HepG2 (cell line): ENCODE data around the gene HDAC10. TPM values are rescaled to one million over a fixed set of nuclear protein-coding genes. Genes with fewer than 3 reads are reported as not detected.

Source experiments
- ATAC-seq: fragments of 200-7000 bp; cut with Tn5 transposase; 3 replicates; pipeline ENCODE4 v1.9.1; 2020; ENCODE audit warnings: mild to moderate bottlenecking, moderate library complexity
- BruUV-seq: library from RNA; stranded (reverse); fragments of 400-500 nt; replicated peaks from 2 replicates; lab custom pipeline; 2021; lab: Mats Ljungman, UMichigan
- CTCF ChIA-PET: fragments of 300-600 bp; formaldehyde crosslinking; extraction: SDS; loops from one replicate; lab custom pipeline; 2021; ENCODE audit warnings: low total read pairs, inconsistent platforms, low intra/inter-chr PET ratio; lab: Yijun Ruan, JAX
- POLR2A ChIA-PET: fragments of 350-600 bp; sonication (Branson Sonifier 250); formaldehyde crosslinking; loops from one replicate; lab custom pipeline; 2020; ENCODE audit warnings: antibody characterized with exemption, inconsistent platforms; lab: Yijun Ruan, JAX
- DNase-seq: peaks from one replicate; pipeline ENCODE4 v3.0.0-alpha.2; 2015; ENCODE audit warnings: low spot score
- FAIRE-seq: peaks from 3 replicates; lab custom pipeline; 2011; peaks lifted over from hg19 to GRCh38; lab: Jason Lieb, UNC
- H2AFZ ChIP-seq: one replicate; pipeline ENCODE4 v1.6.1; 2011; ENCODE audit warnings: low read length, inconsistent platforms
- H3K27ac ChIP-seq: fragments of 300-600 bp; 3 replicates; pipeline ENCODE4 v1.8.0; 2011; ENCODE audit warnings: mixed run types, mild to moderate bottlenecking, mixed read lengths, low read length, inconsistent platforms; ENCODE audit not compliant: insufficient read depth; ENCODE audit errors: extremely low read length
- H3K27me3 ChIP-seq, 2 experiments: fragments of 200-600 bp in 1 of 2; 2 replicates in 1 of 2; 3 replicates in 1 of 2; pipeline versions ENCODE4 v1.6.0 to v1.8.0; 2011; ENCODE audit warnings: low read length in 2 of 2, mild to moderate bottlenecking in 2 of 2, moderate library complexity in 2 of 2, inconsistent platforms in 1 of 2; ENCODE audit not compliant: insufficient read depth in 2 of 2, control insufficient read depth in 1 of 2
- H3K36me3 ChIP-seq, 2 experiments: fragments of 200-600 bp in 1 of 2; replicated peaks in 1 of 2; 2 replicates in 1 of 2; 3 replicates in 1 of 2; pipeline versions ENCODE4 v1.5.1 to v1.8.0; 2011; ENCODE audit warnings: low read length in 2 of 2, inconsistent platforms in 1 of 2; ENCODE audit not compliant: insufficient read depth in 2 of 2, control insufficient read depth in 1 of 2
- H3K4me1 ChIP-seq: 2 replicates; pipeline ENCODE4 v1.5.1; 2012; ENCODE audit warnings: low read length, inconsistent platforms; ENCODE audit not compliant: insufficient read depth
- H3K4me2 ChIP-seq: 2 replicates; pipeline ENCODE4 v1.6.0; 2011; ENCODE audit warnings: low read depth, low read length, inconsistent platforms
- H3K4me3 ChIP-seq, 3 experiments: fragments of 200-600 bp in 1 of 3; sonication (generic), shearing (Covaris generic) in 1 of 3; replicated peaks in 1 of 3; 2 replicates each; pipeline ENCODE4 v1.5.1; 2011 to 2016; ENCODE audit warnings: low read length in 3 of 3, inconsistent platforms in 2 of 3, low read depth in 2 of 3, mild to moderate bottlenecking in 2 of 3, control low read depth in 1 of 3, mixed read lengths in 1 of 3; ENCODE audit not compliant: insufficient read depth in 1 of 3
- H3K79me2 ChIP-seq: one replicate; pipeline ENCODE4 v1.6.1; 2011; ENCODE audit warnings: low read length, inconsistent platforms; ENCODE audit not compliant: insufficient read depth
- H3K9ac ChIP-seq: 2 replicates; pipeline ENCODE4 v1.6.0; 2011; ENCODE audit warnings: mild to moderate bottlenecking, low read depth, low read length, inconsistent platforms; ENCODE audit not compliant: insufficient read depth
- H3K9me3 ChIP-seq: 2 replicates; pipeline ENCODE4 v1.5.1; 2012; ENCODE audit warnings: mild to moderate bottlenecking, low read length
- H4K20me1 ChIP-seq: 2 replicates; pipeline ENCODE4 v1.6.0; 2011; ENCODE audit warnings: inconsistent platforms, mild to moderate bottlenecking, low read length, moderate library complexity; ENCODE audit not compliant: insufficient read depth
- CENPX ChIP-seq: sonication (generic); formaldehyde crosslinking; IDR thresholded peaks from 2 replicates; pipeline ENCODE4 v1.9.0; 2021; ENCODE audit warnings: mild to moderate bottlenecking, missing genetic modification reagents, moderate library complexity
- FUBP1 ChIP-seq: sonication (generic); formaldehyde crosslinking; IDR thresholded peaks from 2 replicates; pipeline ENCODE4 v1.5.1; 2020; ENCODE audit warnings: missing genetic modification reagents, mild to moderate bottlenecking, borderline replicate concordance
- GMEB1 ChIP-seq: sonication (generic); formaldehyde crosslinking; IDR thresholded peaks from 2 replicates; pipeline ENCODE4 v1.5.1; 2020; ENCODE audit warnings: missing genetic modification reagents, mild to moderate bottlenecking, borderline replicate concordance
- KDM6A ChIP-seq: IDR thresholded peaks from 2 replicates; pipeline ENCODE4 v1.6.1; 2016; ENCODE audit warnings: low read depth
- MATR3 ChIP-seq: sonication (generic); formaldehyde crosslinking; IDR thresholded peaks from 2 replicates; pipeline ENCODE4 v1.4.0; 2020; ENCODE audit warnings: missing genetic modification reagents
- PBX2 ChIP-seq: IDR thresholded peaks from 2 replicates; pipeline ENCODE4 v1.6.1; 2016; ENCODE audit warnings: control low read depth
- POLR2G ChIP-seq: fragments of 200-400 bp; formaldehyde crosslinking; IDR thresholded peaks from 2 replicates; pipeline ENCODE4 v1.6.1; 2018; ENCODE audit warnings: mild to moderate bottlenecking, low read depth, low read length, moderate library complexity
- SRY ChIP-seq: sonication (generic); formaldehyde crosslinking; IDR thresholded peaks from 2 replicates; pipeline ENCODE4 v1.8.0; 2022; ENCODE audit warnings: mild to moderate bottlenecking, missing genetic modification reagents
- TCF7L2 ChIP-seq: IDR thresholded peaks from 2 replicates; pipeline ENCODE4 v1.6.1; 2011; ENCODE audit warnings: mild to moderate bottlenecking, low read depth, low read length, moderate library complexity
- ZNF510 ChIP-seq: sonication (generic); formaldehyde crosslinking; IDR thresholded peaks from 2 replicates; pipeline ENCODE4 v1.4.0; 2020; ENCODE audit warnings: low read depth, mild to moderate bottlenecking, missing genetic modification reagents
- ZNF569 ChIP-seq: sonication (generic); formaldehyde crosslinking; IDR thresholded peaks from 2 replicates; pipeline ENCODE4 v1.5.0; 2020; ENCODE audit warnings: mild to moderate bottlenecking, missing genetic modification reagents, moderate library complexity, borderline replicate concordance
- WGBS: methylation state at CpG from one replicate; pipeline ENCODE4 v1.1.6; 2017; ENCODE audit warnings: low lambda C conversion rate; 5-methylcytosine and 5-hydroxymethylcytosine counted together
- in situ Hi-C: cut with HindIII; loops from 2 replicates; pipeline ENCODE4 v1.10.0; 2017; ENCODE audit warnings: low pct_unique_long_range_greater_than_20kb; ENCODE audit not compliant: extremely low pct_ligation_motif_present
- intact Hi-C: fragments of 100-400 bp; cut with micrococcal nuclease; formaldehyde crosslinking; loops from one replicate; pipeline ENCODE4 v1.10.0; 2022; ENCODE audit not compliant: unreplicated experiment
- polyA plus RNA-seq, 8 experiments: library from polyadenylated mRNA; depleted of rRNA in 3 of 8; stranded (reverse) in 7 of 8; unstranded in 1 of 8; fragments of >200 nt; fragmentation: Illumina TruSeq in 4 of 8; extraction: Trizol in 4 of 8; gene quantifications; 2 replicates each; pipeline versions ENCODE4 v1.2.1 to v1.2.3, GENCODE V29; 2011 to 2016; ENCODE audit warnings: low read depth in 4 of 8, missing spikeins in 1 of 8, mixed read lengths in 1 of 8; ENCODE audit not compliant: insufficient read depth in 1 of 8
- total RNA-seq, 5 experiments: library from RNA; depleted of rRNA; stranded (reverse); fragments of >200 nt; fragmentation: Illumina TruSeq; extraction: Trizol; gene quantifications; 2 replicates each; pipeline ENCODE4 v1.2.3, GENCODE V29; 2016; ENCODE audit warnings: low read depth in 1 of 5
- TF ChIP-seq, protein P1 (sequence below): sonication (generic); formaldehyde crosslinking; IDR thresholded peaks from 2 replicates; pipeline ENCODE4 v1.5.0; 2020; ENCODE audit warnings: missing genetic modification reagents

HDAC10 gene
- total and polyA plus RNA-seq, 2 of the 13 experiments (the other 11 are each of a cell fraction or from before 2014, with no cell fraction given): 13.9 to 14.9 TPM

DNA sequence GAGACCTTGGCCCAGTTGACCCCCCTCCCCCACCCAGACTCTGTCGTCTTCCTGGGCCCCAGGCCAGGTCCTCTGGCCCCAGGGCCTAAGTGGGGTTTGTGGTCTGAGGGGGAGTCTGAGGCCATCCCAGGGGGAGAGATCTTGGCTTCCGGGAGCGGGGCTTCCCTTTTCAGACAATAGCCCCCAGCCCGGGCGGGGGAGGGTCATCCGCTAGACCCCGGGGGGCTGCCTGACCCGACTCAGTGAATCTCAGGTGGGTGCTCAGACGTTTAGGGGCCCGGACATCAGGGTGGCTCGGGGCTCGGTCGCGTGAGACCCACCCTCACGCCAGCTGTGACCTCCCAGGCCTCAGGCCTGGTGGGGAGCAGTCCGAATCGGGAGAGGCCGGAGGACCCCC is 18.5 kb upstream of the HDAC10 start:
- H2AFZ ChIP-seq: no peak overlapping the region
- peaks cover 7% of the 10 kb centered on the region; the same call in 1 of the 2 replicates for H4K20me1 ChIP-seq
- H3K27me3 ChIP-seq: peaks cover 13 to 50% of the 10 kb centered on the region in 2 experiments
- TF ChIP-seq, protein P1, sequence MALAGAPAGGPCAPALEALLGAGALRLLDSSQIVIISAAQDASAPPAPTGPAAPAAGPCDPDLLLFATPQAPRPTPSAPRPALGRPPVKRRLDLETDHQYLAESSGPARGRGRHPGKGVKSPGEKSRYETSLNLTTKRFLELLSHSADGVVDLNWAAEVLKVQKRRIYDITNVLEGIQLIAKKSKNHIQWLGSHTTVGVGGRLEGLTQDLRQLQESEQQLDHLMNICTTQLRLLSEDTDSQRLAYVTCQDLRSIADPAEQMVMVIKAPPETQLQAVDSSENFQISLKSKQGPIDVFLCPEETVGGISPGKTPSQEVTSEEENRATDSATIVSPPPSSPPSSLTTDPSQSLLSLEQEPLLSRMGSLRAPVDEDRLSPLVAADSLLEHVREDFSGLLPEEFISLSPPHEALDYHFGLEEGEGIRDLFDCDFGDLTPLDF: no peak
- no peak for TF ChIP-seq GMEB1 (CRISPR knock-in tag)
- intact Hi-C loops (no loop called here), in situ Hi-C loops (no loop called here)
- peaks cover 39% of the 10 kb centered on the region for H3K4me1 ChIP-seq
- peak overlapping the region in 1 of 3 experiments; percentile 62; a peak in 2 of 6 replicates for H3K4me3 ChIP-seq
- no peak overlapping the region for H3K9ac ChIP-seq
- no peaks in the 10 kb centered on the region for H3K9me3 ChIP-seq
- CTCF ChIA-PET: no interaction called here
- H3K4me2 ChIP-seq: peak overlapping the region; percentile 7; the same call in 1 of the 2 replicates
- POLR2A ChIA-PET: no interaction called here
- no CpG with 5 or more reads among the region's 18 CpGs for WGBS
- H3K27ac ChIP-seq: no peak overlapping the region
- H3K36me3 ChIP-seq: no peaks in the 10 kb centered on the region
- DNase-seq (no peak), ATAC-seq (no peak), FAIRE-seq (no peak)
- no peaks in the 10 kb centered on the region for H3K79me2 ChIP-seq
- BruUV-seq: no TSS peak

- Histone ChIP-seq H3K27ac (no peak overlapping the region), H3K36me3 (no peaks in the 10 kb centered on the region), H3K27me3 (peaks cover 15 to 56% of the 10 kb centered on the region in 2 experiments), H3K9me3 (no peaks in the 10 kb centered on the region), H3K79me2 (no peaks in the 10 kb centered on the region), H2AFZ (no peak overlapping the region), H3K4me2 (no peak overlapping the region), H4K20me1 (peaks cover 7% of the 10 kb centered on the region; the same call in 1 of the 2 replicates), H3K4me1 (peaks cover 34% of the 10 kb centered on the region), H3K4me3 (no peak overlapping the region), H3K9ac (no peak overlapping the region)
- no peak for ATAC-seq
- CTCF ChIA-PET: no interaction called here
- DNase-seq: no peak
- intact Hi-C loops: no loop called here
- in situ Hi-C loops: no loop called here
- BruUV-seq: no TSS peak
- FAIRE-seq: no peak
- WGBS: 0% methylated on average over 6 of the region's 9 CpGs
- POLR2A ChIA-PET: no interaction called here
- TF ChIP-seq PBX2 (no peak), MATR3 (no peak), ZNF569 (CRISPR knock-in tag) (no peak), TCF7L2 (no peak), FUBP1 (CRISPR knock-in tag) (no peak), SRY (CRISPR knock-in tag) (no peak), POLR2G (no peak), CENPX (no peak), ZNF510 (CRISPR knock-in tag) (no peak), KDM6A (CRISPR knock-in tag) (no peak)
Measured at GRCh38 chr22:50268655-50269113, 17.6 kb upstream of the HDAC10 start.
